Neural cell (in vitro differentiated cells): Measurements from ENCODE around the gene PTPRC. TPM values are rescaled to one million over a fixed set of nuclear protein-coding genes. Genes with fewer than 3 reads are reported as not detected.

Experiments
- H2AFZ ChIP-seq: fragments of 200-600, 300-800 bp; sonication (generic), shearing (Covaris generic); 2 replicates; pipeline ENCODE4 v1.6.0; 2014; ENCODE audit warnings: low read depth, mild to moderate bottlenecking, antibody characterized with exemption, low read length, moderate library complexity
- H3F3A ChIP-seq: fragments of 200-600 bp; shearing (Covaris generic); 2 replicates; pipeline ENCODE4 v1.6.1; 2016; ENCODE audit warnings: mild to moderate bottlenecking, moderate library complexity, mixed read lengths, antibody characterized with exemption, low read length; ENCODE audit not compliant: insufficient read depth, poor library complexity, severe bottlenecking
- H3K27ac ChIP-seq: fragments of 200-600, 300-800 bp; sonication (generic), shearing (Covaris generic); 2 replicates; pipeline ENCODE4 v1.5.1; 2014; ENCODE audit warnings: mild to moderate bottlenecking, low read length, moderate library complexity
- H3K27me3 ChIP-seq: fragments of 300-800, 200-600 bp; sonication (generic), shearing (Covaris generic); 2 replicates; pipeline ENCODE4 v1.6.0; 2014; ENCODE audit warnings: mild to moderate bottlenecking, low read depth, low read length, moderate library complexity; ENCODE audit not compliant: insufficient read depth
- H3K36me3 ChIP-seq: fragments of 300-800, 200-600 bp; sonication (generic), shearing (Covaris generic); 2 replicates; pipeline ENCODE4 v1.5.1; 2014; ENCODE audit warnings: mild to moderate bottlenecking, antibody characterized with exemption, low read length, moderate library complexity; ENCODE audit not compliant: insufficient read depth
- H3K4me2 ChIP-seq: fragments of 300-800, 200-600 bp; sonication (generic), shearing (Covaris generic); 2 replicates; pipeline ENCODE4 v1.6.0; 2014; ENCODE audit warnings: mild to moderate bottlenecking, low read length
- H3K4me3 ChIP-seq: fragments of 300-800, 200-600 bp; sonication (generic), shearing (Covaris generic); 2 replicates; pipeline ENCODE4 v1.5.1; 2014; ENCODE audit warnings: mild to moderate bottlenecking, low read length, moderate library complexity
- H3K79me2 ChIP-seq: fragments of 200-600 bp; shearing (Covaris generic); replicated peaks from 2 replicates; pipeline ENCODE4 v1.6.0; 2014; ENCODE audit warnings: mild to moderate bottlenecking, low read length, moderate library complexity; ENCODE audit not compliant: insufficient read depth
- H3K9ac ChIP-seq: fragments of 300-800, 200-600 bp; sonication (generic), shearing (Covaris generic); 2 replicates; pipeline ENCODE4 v1.6.1; 2016; ENCODE audit warnings: mild to moderate bottlenecking, low read length, mixed read lengths
- H3K9me2 ChIP-seq: fragments of 200-600 bp; shearing (Covaris generic); 2 replicates; pipeline ENCODE4 v1.6.1; 2016; ENCODE audit warnings: mild to moderate bottlenecking, low read length, mixed read lengths; ENCODE audit not compliant: insufficient read depth
- H3K9me3 ChIP-seq: fragments of 200-600, 300-800 bp; sonication (generic), shearing (Covaris generic); 2 replicates; pipeline ENCODE4 v1.6.1; 2016; ENCODE audit warnings: mild to moderate bottlenecking, mixed run types, low read length, moderate library complexity, mixed read lengths
- H4K20me1 ChIP-seq: fragments of 200-600 bp; shearing (Covaris generic); 2 replicates; pipeline ENCODE4 v1.6.1; 2016; ENCODE audit warnings: mild to moderate bottlenecking, mixed run types; ENCODE audit not compliant: insufficient read depth
- CTCF ChIP-seq: fragments of 450-650 bp; IDR thresholded peaks from 2 replicates; pipeline ENCODE4 v1.5.1; 2014; ENCODE audit warnings: antibody characterized with exemption, mild to moderate bottlenecking, moderate library complexity; ENCODE audit not compliant: poor library complexity, severe bottlenecking
- EP300 ChIP-seq: fragments of 450-650 bp; conservative IDR thresholded peaks from 2 replicates; pipeline ENCODE4 v1.6.1; 2014; ENCODE audit warnings: antibody characterized with exemption, mild to moderate bottlenecking, moderate library complexity; ENCODE audit not compliant: poor library complexity, severe bottlenecking
- EZH2 ChIP-seq: fragments of 200-600, 300-800 bp; shearing (Covaris generic), sonication (generic); IDR thresholded peaks from 2 replicates; pipeline ENCODE4 v1.6.1; 2014; ENCODE audit warnings: antibody characterized with exemption, low read length, borderline replicate concordance, mild to moderate bottlenecking; ENCODE audit not compliant: insufficient read depth, poor library complexity, severe bottlenecking
- MXI1 ChIP-seq: fragments of 450-650 bp; conservative IDR thresholded peaks from 2 replicates; pipeline ENCODE4 v1.6.1; 2014; ENCODE audit warnings: antibody characterized with exemption, mild to moderate bottlenecking; ENCODE audit not compliant: poor library complexity, severe bottlenecking
- POLR2AphosphoS5 ChIP-seq: IDR thresholded peaks from 2 replicates; pipeline ENCODE4 v1.6.1; 2012
- RAD21 ChIP-seq: fragments of 450-650 bp; conservative IDR thresholded peaks from 2 replicates; pipeline ENCODE4 v1.6.1; 2014; ENCODE audit warnings: antibody characterized with exemption, mild to moderate bottlenecking, moderate library complexity
- REST ChIP-seq: IDR thresholded peaks from 2 replicates; pipeline ENCODE4 v1.6.1; 2012; ENCODE audit warnings: borderline replicate concordance
- SMC3 ChIP-seq: fragments of 450-650 bp; conservative IDR thresholded peaks from 2 replicates; pipeline ENCODE4 v1.6.1; 2014; ENCODE audit warnings: antibody characterized with exemption, mild to moderate bottlenecking, moderate library complexity; ENCODE audit not compliant: poor library complexity
- TAF1 ChIP-seq: IDR thresholded peaks from 2 replicates; pipeline ENCODE4 v1.6.1; 2012; ENCODE audit warnings: low read depth
- polyA plus RNA-seq: library from polyadenylated mRNA; depleted of rRNA; stranded (reverse); fragments of >200 nt; gene quantifications from 2 replicates; pipeline ENCODE4 v1.2.3, GENCODE V29; 2014

Gene PTPRC
- polyA plus RNA-seq, 1 donor from 2014 or later, result 0.12 TPM

GRCh38 chr1:198708761-198709525 is 70.1 kb downstream of the PTPRC start:
- no peak overlapping the region for H2AFZ ChIP-seq
- no peak overlapping the region for H3K4me3 ChIP-seq
- no peaks in the 10 kb centered on the region for H3K9me2 ChIP-seq
- H3K36me3 ChIP-seq, result no peaks in the 10 kb centered on the region
- no peak overlapping the region for H3K27ac ChIP-seq
- no peaks in the 10 kb centered on the region for H3F3A ChIP-seq
- H3K4me2 ChIP-seq, result no peak overlapping the region
- H4K20me1 ChIP-seq, result no peaks in the 10 kb centered on the region
- no peak for TF ChIP-seq MXI1
- no peak for TF ChIP-seq POLR2AphosphoS5
- TF ChIP-seq TAF1, result no peak
- TF ChIP-seq REST, result no peak
- TF ChIP-seq CTCF, result no peak
- TF ChIP-seq EP300, result no peak
- no peak overlapping the region for H3K9ac ChIP-seq
- H3K27me3 ChIP-seq, result no peaks in the 10 kb centered on the region
- no peaks in the 10 kb centered on the region for H3K79me2 ChIP-seq
- H3K9me3 ChIP-seq, result no peaks in the 10 kb centered on the region

- Histone ChIP-seq H3K27ac (no peak overlapping the region), H3F3A (no peaks in the 10 kb centered on the region), H3K9ac (no peak overlapping the region), H3K9me2 (no peaks in the 10 kb centered on the region), H3K79me2 (no peaks in the 10 kb centered on the region), H3K4me2 (no peak overlapping the region), H2AFZ (no peak overlapping the region), H4K20me1 (no peaks in the 10 kb centered on the region), H3K27me3 (no peaks in the 10 kb centered on the region), H3K4me3 (no peak overlapping the region), H3K9me3 (no peaks in the 10 kb centered on the region), H3K36me3 (no peaks in the 10 kb centered on the region)
- TF ChIP-seq MXI1 (no peak), REST (no peak), TAF1 (no peak), EP300 (no peak), EZH2 (no peak), SMC3 (no peak), POLR2AphosphoS5 (no peak), CTCF (no peak), RAD21 (no peak)
Observed at GRCh38 chr1:198711837-198712236, 73.0 kb downstream of the PTPRC start.
